Kidney (tissue), 14 donors: Measurements from ENCODE around the gene MYH14. TPM values are rescaled to one million over a fixed set of nuclear protein-coding genes. Genes with fewer than 3 reads are reported as not detected.

ENCODE experiments used
- DNase-seq, 5 donors: peaks; one replicate each; pipeline ENCODE4 v3.0.0-alpha.2; 2013 to 2020
- FAIRE-seq: peaks from 2 replicates; lab custom pipeline; 2012; peaks lifted over from hg19 to GRCh38; lab: Jason Lieb, UNC
- H3K27ac ChIP-seq, 2 donors: one replicate each; pipeline ENCODE4 v1.7.0; 2013; ENCODE audit warnings: low read depth in 2 of 2, low read length in 2 of 2, inconsistent platforms in 1 of 2
- H3K27me3 ChIP-seq: one replicate; pipeline ENCODE4 v1.7.1; 2013; ENCODE audit warnings: low read length, inconsistent platforms; ENCODE audit not compliant: control insufficient read depth, insufficient read depth
- H3K36me3 ChIP-seq, 3 donors: one replicate each; pipeline versions ENCODE4 v1.7.0 to v1.7.1; 2013; ENCODE audit warnings: low read length in 3 of 3, control low read depth in 1 of 3, inconsistent platforms in 1 of 3; ENCODE audit not compliant: insufficient read depth in 3 of 3, control insufficient read depth in 2 of 3
- H3K4me1 ChIP-seq, 3 donors: one replicate each; pipeline versions ENCODE4 v1.7.0 to v1.7.1; 2013; ENCODE audit warnings: low read length in 3 of 3, inconsistent platforms in 1 of 3, low read depth in 1 of 3; ENCODE audit not compliant: control insufficient read depth in 2 of 3, insufficient read depth in 2 of 3
- H3K4me3 ChIP-seq, 3 donors: one replicate each; pipeline versions ENCODE4 v1.7.0 to v1.8.1; 2013; ENCODE audit warnings: low read length in 3 of 3, control low read depth in 1 of 3, inconsistent platforms in 1 of 3
- H3K9ac ChIP-seq, 3 donors: one replicate each; pipeline versions ENCODE4 v1.7.0 to v1.7.1; 2013; ENCODE audit warnings: low read length in 3 of 3, control low read depth in 1 of 3, inconsistent platforms in 1 of 3
- H3K9me3 ChIP-seq, 3 donors: one replicate each; pipeline versions ENCODE4 v1.7.0 to v1.7.1; 2013; ENCODE audit warnings: low read length in 3 of 3, control low read depth in 1 of 3, inconsistent platforms in 1 of 3; ENCODE audit not compliant: control insufficient read depth in 2 of 3, insufficient read depth in 1 of 3
- intact Hi-C: fragments of 100-400 bp; cut with DNase I; formaldehyde crosslinking; loops from one replicate; pipeline ENCODE4 v1.11.1; 2022
- polyA plus RNA-seq: library from polyadenylated mRNA; stranded (reverse); fragments of 350-450 nt; fragmentation: Illumina TruSeq; extraction: RNeasy Lipid Tissue Mini Kit (QIAGEN cat#74804); gene quantifications from one replicate; pipeline ENCODE4 v1.2.3, GENCODE V29; 2014; ENCODE audit warnings: low read depth, low replicate concordance; ENCODE audit not compliant: insufficient read depth
- total RNA-seq: library from RNA; stranded (reverse); fragmentation: NEBNext Ultra II Directional; extraction: Animal tissue kit (Norgen Biotek cat#: 25700); gene quantifications from one replicate; pipeline ENCODE4 v1.2.1, GENCODE V29; 2021
- TF ChIP-seq, protein P1 (sequence below): IDR thresholded peaks from 3 replicates; pipeline ENCODE4 v1.5.1; 2012; ENCODE audit warnings: mild to moderate bottlenecking, moderate library complexity, borderline replicate concordance; ENCODE audit not compliant: insufficient read depth; ENCODE audit errors: extremely low read depth
- donor health status: control.
- donor health status: control.
- donor health status: control.
- donor health status: control.
- donor health status: control.
- donor health status: DM: yes; HTN: yes; CAD: no.
- donor health status: Normal renal cell carcinoma (clear cell type).

Gene MYH14
- total and polyA plus RNA-seq, 2 donors from 2014 or later = 23.9 to 81.4 TPM

DNA sequence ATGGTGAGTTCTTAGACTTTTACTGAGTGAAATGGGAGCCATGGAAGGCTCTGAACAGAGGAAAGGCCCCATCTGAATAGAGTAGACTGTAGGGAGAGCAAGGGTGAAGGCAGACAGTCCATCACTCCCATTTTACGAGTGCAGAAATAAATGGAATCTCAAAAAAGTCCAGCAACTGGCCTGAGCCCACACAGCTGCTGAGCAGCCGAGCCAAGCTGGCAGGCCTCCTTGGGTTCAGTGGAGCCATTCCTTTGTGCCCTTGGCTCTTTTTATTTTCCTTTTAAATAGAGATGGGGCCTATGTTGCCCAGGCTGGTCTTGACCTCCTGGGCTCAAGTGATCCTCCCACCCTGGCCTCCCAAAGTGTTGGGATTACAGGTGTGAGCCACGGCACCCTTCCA, 1.0 kb upstream of the MYH14 start:
- Histone ChIP-seq H3K9ac (no peak overlapping the region), H3K4me1 (peaks cover 0 to 20% (median 0%) of the 10 kb centered on the region in 3 donors), H3K9me3 (no peaks in the 10 kb centered on the region), H3K36me3 (no peaks in the 10 kb centered on the region), H3K27me3 (peaks cover 8% of the 10 kb centered on the region), H3K4me3 (no peak overlapping the region), H3K27ac (no peak overlapping the region)
- DNase-seq = no peak
- TF ChIP-seq, protein P1, sequence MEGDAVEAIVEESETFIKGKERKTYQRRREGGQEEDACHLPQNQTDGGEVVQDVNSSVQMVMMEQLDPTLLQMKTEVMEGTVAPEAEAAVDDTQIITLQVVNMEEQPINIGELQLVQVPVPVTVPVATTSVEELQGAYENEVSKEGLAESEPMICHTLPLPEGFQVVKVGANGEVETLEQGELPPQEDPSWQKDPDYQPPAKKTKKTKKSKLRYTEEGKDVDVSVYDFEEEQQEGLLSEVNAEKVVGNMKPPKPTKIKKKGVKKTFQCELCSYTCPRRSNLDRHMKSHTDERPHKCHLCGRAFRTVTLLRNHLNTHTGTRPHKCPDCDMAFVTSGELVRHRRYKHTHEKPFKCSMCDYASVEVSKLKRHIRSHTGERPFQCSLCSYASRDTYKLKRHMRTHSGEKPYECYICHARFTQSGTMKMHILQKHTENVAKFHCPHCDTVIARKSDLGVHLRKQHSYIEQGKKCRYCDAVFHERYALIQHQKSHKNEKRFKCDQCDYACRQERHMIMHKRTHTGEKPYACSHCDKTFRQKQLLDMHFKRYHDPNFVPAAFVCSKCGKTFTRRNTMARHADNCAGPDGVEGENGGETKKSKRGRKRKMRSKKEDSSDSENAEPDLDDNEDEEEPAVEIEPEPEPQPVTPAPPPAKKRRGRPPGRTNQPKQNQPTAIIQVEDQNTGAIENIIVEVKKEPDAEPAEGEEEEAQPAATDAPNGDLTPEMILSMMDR = no peak
- no peak for FAIRE-seq
- intact Hi-C loops = no loop called here

DNA sequence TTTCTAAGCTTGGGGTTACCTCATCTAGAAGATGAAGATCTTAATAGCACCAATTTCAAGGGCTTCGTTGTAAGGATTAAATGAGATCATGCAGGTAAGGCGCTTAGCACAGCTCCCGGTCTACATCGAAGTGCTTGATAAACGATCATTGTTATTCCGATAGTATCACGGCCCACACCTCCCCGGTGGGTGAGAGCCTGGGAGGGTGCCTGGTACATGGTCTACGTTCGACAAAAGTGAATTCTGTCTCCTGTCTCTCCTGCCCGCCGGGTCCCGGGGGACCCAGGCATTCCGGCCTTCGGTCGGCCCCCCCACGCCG, 501 bp upstream of the MYH14 start:
- Histone ChIP-seq H3K36me3 (no peaks in the 10 kb centered on the region), H3K4me1 (peaks cover 0 to 20% (median 0%) of the 10 kb centered on the region in 3 donors), H3K27me3 (peaks cover 8% of the 10 kb centered on the region), H3K4me3 (peak overlapping the region in 2 of 3 donors; percentile 47 to 48), H3K27ac (no peak overlapping the region), H3K9ac (peak overlapping the region in 2 of 3 donors; percentile 2 to 51), H3K9me3 (no peaks in the 10 kb centered on the region)
- TF ChIP-seq, protein P1 = no peak
- no peak for FAIRE-seq
- DNase-seq = no peak
- intact Hi-C loops = no loop called here

DNA sequence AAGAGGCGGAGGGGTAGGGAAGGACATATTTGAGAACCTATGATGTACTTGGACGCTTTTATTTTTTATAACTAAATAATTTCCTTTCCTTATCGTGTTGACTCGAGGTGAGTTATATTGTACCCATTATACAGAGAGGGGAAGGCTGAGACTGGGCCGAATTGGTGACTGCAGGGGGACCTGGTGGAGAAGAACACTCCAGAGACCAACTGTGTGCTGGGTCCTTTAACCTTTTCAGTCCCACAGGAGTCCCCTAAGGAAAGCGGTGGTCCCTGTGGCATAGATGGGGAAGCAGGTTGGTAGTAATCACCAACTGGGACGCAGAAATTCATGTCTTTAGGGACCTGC, 633 bp downstream of the MYH14 start:
- H3K9ac ChIP-seq = peak overlapping the region in 1 of 3 donors; percentile 9
- peaks cover 8% of the 10 kb centered on the region for H3K27me3 ChIP-seq
- no peak overlapping the region for H3K27ac ChIP-seq
- H3K9me3 ChIP-seq = no peaks in the 10 kb centered on the region
- TF ChIP-seq, protein P1 = no peak
- no peaks in the 10 kb centered on the region for H3K36me3 ChIP-seq
- H3K4me1 ChIP-seq = peaks cover 0 to 14% (median 0%) of the 10 kb centered on the region in 3 donors
- intact Hi-C loops = no loop called here
- FAIRE-seq = no peak
- peak overlapping the region in 2 of 3 donors; percentile 60 to 63 for H3K4me3 ChIP-seq
- DNase-seq = no peak
